ENCODE data around the gene BPNT1. TPM values are rescaled to one million over a fixed set of nuclear protein-coding genes. Genes with fewer than 3 reads are reported as not detected.

Gene BPNT1
- total RNA-seq, 1 donor from 2014 or later: 22.1 TPM

DNA sequence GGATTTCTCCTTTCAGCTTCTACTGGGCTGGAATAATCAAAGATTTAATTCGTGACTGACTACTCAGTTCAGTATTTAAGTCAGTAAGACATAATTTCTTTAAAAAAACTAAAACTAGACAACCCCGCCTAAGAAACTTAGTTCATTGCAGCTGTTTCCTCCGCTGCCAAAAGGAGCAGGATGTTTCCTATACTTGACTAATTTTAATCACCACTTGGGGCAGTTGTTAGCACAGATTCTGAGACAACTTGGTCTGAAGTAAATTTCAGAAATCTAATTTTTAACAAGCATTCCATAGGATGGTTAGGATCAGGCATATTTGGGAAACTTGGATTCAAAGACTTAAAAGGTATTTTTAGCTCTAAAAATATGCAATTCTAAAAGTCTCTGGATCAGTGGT is 77.3 kb downstream of the BPNT1 start:
- DNase-seq (ENCODE audit: low spot score): no peak

DNA sequence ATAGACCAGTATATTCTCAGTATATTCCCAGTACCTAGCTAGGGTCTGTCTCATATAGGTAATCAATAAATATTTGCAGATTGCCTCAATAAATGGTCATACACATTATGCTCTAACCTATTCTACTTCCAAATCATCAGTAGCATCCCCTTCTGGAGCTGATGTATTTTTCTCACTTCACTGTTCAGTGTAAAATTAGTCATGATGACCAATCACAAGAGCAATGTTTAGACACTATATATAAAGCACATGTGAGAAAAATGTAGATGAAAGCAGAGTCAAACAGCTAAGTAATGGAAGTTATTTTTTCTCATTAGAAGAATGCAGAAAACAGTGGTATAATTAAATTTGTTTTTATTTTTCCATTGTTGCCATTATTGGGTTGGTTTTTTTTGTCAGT is 78.0 kb downstream of the BPNT1 start:
- DNase-seq (ENCODE audit: low spot score): no peak

Small RNA genes lying within 50 kb of the gene (microRNA-seq; reads per million reads assigned to microRNA genes)
- gene MIR194-1 (ENCODE audit: borderline number of aligned reads) (58.1 reads per million, percentile 38 among the genes with 10 or more reads in this experiment), gene MIR215 (ENCODE audit: borderline number of aligned reads) (51.6 reads per million, percentile 37 among the genes with 10 or more reads in this experiment)

Other genes with a start within 250 kb of the BPNT1 start
- gene SLC30A10, start 161.2 kb downstream of the BPNT1 start, total RNA-seq: 0.19 TPM
- gene EPRS1, start 43.3 kb downstream of the BPNT1 start, total RNA-seq: 108 TPM
- 78.5 TPM for gene IARS2, start 4.3 kb upstream of the BPNT1 start, total RNA-seq
- 48.8 TPM for gene RAB3GAP2, start 182.7 kb upstream of the BPNT1 start, total RNA-seq

All from mesenteric fat pad (tissue), 1 donor.